ACC112 (cell line): Measurements from ENCODE around the gene OSBPL2.

Source experiments
- H2AFZ ChIP-seq: fragments of 200-600 bp; sonication (generic); one replicate; pipeline ENCODE4 v1.6.0; 2017; ENCODE audit warnings: antibody characterized with exemption, low read length; ENCODE audit not compliant: unreplicated experiment
- H3K27ac ChIP-seq: fragments of 200-600 bp; sonication (generic); 2 replicates; pipeline ENCODE4 v1.5.1; 2014; ENCODE audit warnings: low read depth, mild to moderate bottlenecking, antibody characterized with exemption, low read length, moderate library complexity
- H3K27me3 ChIP-seq: fragments of 200-600 bp; sonication (generic); 2 replicates; pipeline ENCODE4 v1.6.1; 2014; ENCODE audit warnings: mild to moderate bottlenecking, antibody characterized with exemption, low read length, moderate library complexity, mixed read lengths; ENCODE audit not compliant: insufficient read depth
- H3K36me3 ChIP-seq: fragments of 200-600 bp; sonication (generic); 2 replicates; pipeline ENCODE4 v1.6.1; 2016; ENCODE audit warnings: mild to moderate bottlenecking, antibody characterized with exemption, low read length, moderate library complexity, mixed read lengths; ENCODE audit not compliant: insufficient read depth
- H3K4me1 ChIP-seq: fragments of 200-600 bp; sonication (generic); one replicate; pipeline ENCODE4 v1.6.1; 2016; ENCODE audit warnings: low read length, mixed read lengths; ENCODE audit not compliant: insufficient read depth, unreplicated experiment, control insufficient read depth
- H3K4me3 ChIP-seq: fragments of 200-600 bp; sonication (generic); 2 replicates; pipeline ENCODE4 v1.5.1; 2014; ENCODE audit warnings: mild to moderate bottlenecking, low read depth, low read length
- H3K79me2 ChIP-seq: fragments of 200-600 bp; sonication (generic); one replicate; pipeline ENCODE4 v1.6.0; 2016; ENCODE audit warnings: low read length; ENCODE audit not compliant: control insufficient read depth, unreplicated experiment, insufficient read depth

OSBPL2 gene

DNA sequence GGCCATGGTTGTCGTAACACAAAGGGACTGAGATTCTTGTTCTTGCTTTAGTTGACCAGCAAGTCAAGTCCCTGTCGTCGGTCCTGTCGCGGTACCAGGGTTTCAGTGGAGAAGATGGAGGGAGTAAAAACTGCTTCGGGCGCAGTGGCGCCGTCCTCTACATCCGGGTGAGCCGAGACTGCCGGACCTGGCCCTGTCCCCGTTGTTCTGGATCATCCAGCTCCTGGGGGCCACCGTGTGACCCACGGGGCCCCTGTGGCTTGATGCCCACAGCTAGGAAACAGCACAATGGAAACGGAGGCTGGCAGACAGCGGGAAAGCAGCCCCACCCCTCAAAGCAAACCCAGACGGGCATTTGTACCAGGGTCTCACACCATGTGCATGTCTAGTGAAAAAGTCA lies 40.5 kb upstream of the OSBPL2 start:
- no peak overlapping the region for H2AFZ ChIP-seq
- H3K27me3 ChIP-seq: no peaks in the 10 kb centered on the region
- H3K79me2 ChIP-seq: peaks cover 2% of the 10 kb centered on the region
- no peak overlapping the region for H3K27ac ChIP-seq
- no peak overlapping the region for H3K4me3 ChIP-seq
- peaks cover 10% of the 10 kb centered on the region for H3K4me1 ChIP-seq
- H3K36me3 ChIP-seq: peaks cover 19% of the 10 kb centered on the region; the same call in 1 of the 2 replicates

DNA sequence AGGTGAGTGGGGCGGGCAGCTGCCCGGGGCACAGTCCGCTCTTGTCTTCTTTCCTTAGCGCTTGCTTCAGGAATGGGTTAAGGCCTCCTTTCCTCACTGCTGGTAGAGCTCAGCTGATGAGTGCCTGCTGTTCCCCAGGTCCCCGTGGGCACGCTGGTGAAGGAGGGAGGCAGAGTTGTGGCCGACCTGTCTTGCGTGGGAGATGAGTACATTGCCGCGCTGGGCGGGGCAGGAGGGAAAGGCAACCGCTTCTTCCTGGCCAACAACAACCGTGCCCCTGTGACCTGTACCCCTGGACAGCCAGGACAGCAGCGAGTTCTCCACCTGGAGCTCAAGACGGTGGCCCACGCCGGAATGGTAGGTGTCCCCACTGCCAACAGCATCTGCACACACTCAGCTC lies 39.8 kb upstream of the OSBPL2 start:
- no peak overlapping the region for H2AFZ ChIP-seq
- no peak overlapping the region for H3K4me3 ChIP-seq
- H3K79me2 ChIP-seq: peaks cover under 1% of the 10 kb centered on the region
- H3K4me1 ChIP-seq: peaks cover 16% of the 10 kb centered on the region
- no peaks in the 10 kb centered on the region for H3K27me3 ChIP-seq
- H3K27ac ChIP-seq: no peak overlapping the region
- H3K36me3 ChIP-seq: peaks cover 19% of the 10 kb centered on the region; the same call in 1 of the 2 replicates

DNA sequence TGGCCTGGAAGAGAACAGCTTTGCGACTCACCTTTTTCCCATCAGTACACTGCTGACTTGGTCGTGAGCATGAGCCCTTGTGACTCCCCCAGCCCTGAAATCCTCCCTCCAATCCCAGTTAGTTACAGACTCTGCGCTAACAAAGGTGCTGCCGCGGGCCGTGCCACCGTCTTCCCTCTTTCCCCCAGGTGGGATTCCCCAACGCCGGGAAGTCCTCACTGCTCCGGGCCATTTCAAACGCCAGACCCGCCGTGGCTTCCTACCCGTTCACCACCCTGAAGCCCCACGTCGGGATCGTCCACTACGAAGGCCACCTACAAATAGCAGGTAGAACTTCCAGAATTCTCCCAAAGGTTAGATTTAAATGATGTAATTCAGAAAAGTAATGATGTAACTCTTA lies 39.4 kb upstream of the OSBPL2 start:
- no peak overlapping the region for H3K4me3 ChIP-seq
- H3K36me3 ChIP-seq: peaks cover 19% of the 10 kb centered on the region; the same call in 1 of the 2 replicates
- H3K27ac ChIP-seq: no peak overlapping the region
- no peaks in the 10 kb centered on the region for H3K27me3 ChIP-seq
- no peaks in the 10 kb centered on the region for H3K79me2 ChIP-seq
- H2AFZ ChIP-seq: no peak overlapping the region
- peaks cover 19% of the 10 kb centered on the region for H3K4me1 ChIP-seq

DNA sequence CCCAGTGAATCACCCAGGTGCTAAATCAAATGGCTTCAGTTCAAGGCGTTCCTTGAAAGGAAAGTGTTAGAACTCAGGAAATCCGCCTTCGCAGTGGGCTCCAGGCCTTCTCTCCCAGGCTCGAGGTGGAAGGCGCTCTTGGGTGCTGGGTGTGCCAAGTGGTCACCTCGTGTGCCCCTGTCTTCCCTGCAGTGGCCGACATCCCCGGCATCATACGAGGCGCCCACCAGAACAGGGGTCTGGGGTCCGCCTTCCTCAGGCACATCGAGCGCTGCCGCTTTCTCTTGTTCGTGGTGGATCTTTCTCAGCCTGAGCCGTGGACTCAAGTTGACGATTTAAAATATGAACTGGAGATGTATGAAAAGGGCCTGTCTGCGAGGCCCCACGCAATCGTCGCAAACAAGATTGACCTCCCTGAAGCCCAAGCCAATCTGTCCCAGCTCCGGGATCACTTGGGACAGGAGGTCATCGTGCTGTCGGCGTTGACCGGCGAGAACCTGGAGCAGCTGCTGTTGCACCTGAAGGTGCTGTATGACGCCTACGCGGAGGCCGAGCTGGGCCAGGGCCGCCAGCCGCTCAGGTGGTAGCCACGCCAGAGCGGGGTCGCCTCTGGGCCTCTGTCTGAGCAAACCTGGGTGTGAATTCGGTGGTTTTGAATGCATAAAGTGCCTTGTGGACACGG lies 37.7 kb upstream of the OSBPL2 start:
- H3K36me3 ChIP-seq: 0 out of 2 replicates have a peak, but pooled peaks cover 19% of the 10 kb centered on the region
- no peak overlapping the region for H3K27ac ChIP-seq
- no peaks in the 10 kb centered on the region for H3K79me2 ChIP-seq
- peaks cover 19% of the 10 kb centered on the region for H3K4me1 ChIP-seq
- no peaks in the 10 kb centered on the region for H3K27me3 ChIP-seq
- H2AFZ ChIP-seq: no peak overlapping the region
- H3K4me3 ChIP-seq: no peak overlapping the region

DNA sequence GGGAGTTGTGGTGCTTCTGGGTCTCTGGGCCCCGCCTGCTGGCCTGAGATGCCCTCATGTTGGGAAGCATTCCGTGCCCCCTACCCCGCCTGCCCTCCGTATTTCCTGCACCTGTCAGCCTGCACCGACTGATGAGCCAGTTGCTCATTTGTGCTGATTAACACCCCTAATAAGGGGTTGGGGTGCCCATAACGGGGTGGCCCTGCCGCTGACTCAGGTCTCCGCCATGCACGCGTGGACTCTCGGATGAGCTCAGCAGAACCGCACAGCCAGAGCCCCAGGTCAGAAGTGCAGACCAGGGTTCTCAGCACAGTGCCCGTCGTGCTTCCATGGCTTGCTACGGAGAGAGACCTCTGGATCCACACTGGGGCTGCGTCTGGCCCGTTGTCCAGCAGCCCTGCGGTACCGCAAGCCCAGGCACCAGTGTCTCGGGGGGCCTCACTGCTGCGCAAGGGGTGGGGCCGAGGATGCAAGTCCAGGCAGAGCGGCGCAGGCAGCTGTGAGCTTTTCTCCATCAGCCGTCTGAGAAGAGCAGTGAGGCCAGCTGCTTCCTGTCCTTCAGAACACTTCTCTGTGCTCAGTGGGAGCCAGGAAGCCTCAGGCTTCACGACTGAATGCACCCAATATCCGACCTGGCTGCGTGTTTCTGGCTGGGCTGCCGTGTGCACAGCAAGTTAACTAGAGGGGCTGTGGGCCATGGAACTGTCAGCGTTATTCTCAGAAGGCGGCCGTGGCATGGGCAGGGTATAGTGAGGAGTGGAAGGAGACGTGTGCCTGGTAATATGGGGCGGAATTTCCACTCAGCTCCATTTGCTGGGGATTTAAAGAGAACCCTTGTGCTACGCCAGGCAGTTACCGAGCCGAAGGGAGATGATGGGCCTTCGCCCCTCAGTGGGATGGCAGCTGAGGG lies 36.9 kb upstream of the OSBPL2 start:
- H3K36me3 ChIP-seq: 0 out of 2 replicates have a peak, but pooled peaks cover 19% of the 10 kb centered on the region
- H3K4me1 ChIP-seq: peaks cover 19% of the 10 kb centered on the region
- no peak overlapping the region for H3K27ac ChIP-seq
- H3K27me3 ChIP-seq: no peaks in the 10 kb centered on the region
- H2AFZ ChIP-seq: no peak overlapping the region
- H3K79me2 ChIP-seq: no peaks in the 10 kb centered on the region
- no peak overlapping the region for H3K4me3 ChIP-seq

DNA sequence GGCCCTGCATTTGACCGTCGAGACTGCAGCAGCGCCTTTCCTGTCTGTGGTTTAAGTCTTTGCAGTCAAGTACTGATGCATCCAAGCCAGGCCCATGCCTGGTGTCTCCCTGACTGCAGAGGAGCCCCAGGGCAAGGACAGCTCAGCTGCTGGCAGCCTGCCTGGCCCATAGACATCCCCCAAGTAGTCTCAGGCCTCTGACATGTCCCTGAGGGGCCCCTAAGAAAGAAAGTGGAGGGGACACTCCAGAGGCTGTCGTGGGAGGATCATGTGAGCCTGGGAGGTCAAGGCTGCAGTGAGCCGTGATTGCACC lies 36.3 kb upstream of the OSBPL2 start:
- Histone ChIP-seq H3K4me3 (no peak overlapping the region), H3K4me1 (peaks cover 20% of the 10 kb centered on the region), H3K27ac (no peak overlapping the region), H3K27me3 (no peaks in the 10 kb centered on the region), H3K79me2 (no peaks in the 10 kb centered on the region), H2AFZ (no peak overlapping the region), H3K36me3 (0 out of 2 replicates have a peak, but pooled peaks cover 19% of the 10 kb centered on the region)

DNA sequence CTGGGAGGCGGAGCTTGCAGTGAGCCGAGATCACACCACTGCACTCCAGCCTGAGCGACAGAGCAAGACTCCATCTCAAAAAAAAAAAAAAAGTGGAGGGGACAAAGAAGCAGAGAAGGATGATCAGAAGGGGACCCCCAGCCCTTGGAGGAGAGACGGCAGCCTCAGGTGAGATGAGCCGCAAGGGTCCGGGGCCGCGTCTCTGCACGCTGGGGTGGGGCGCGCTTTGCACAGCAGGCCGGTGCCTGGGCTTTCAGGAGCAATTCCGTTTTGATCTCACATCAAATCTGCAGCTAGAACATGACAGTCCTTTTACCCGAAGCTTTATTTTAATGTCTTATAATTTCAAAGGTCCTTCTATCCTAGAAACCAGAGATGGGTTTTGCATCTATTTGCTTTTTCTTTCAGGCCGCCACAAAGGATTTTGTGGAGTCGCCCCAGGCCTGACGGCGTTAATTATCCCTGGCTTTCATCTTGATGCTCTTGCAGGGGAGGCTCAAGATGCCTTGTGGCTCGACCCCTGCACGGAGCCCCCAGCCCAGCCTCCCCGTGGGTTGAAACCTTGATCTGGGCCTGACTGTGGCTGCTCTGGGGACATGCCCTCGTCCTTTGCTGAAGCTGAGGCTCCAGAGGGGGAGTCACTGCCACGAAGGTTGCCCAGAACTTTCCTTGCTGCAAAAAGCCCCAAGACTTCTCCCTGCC lies 35.5 kb upstream of the OSBPL2 start:
- Histone ChIP-seq H3K4me3 (no peak overlapping the region), H3K4me1 (peaks cover 28% of the 10 kb centered on the region), H3K36me3 (0 out of 2 replicates have a peak, but pooled peaks cover 18% of the 10 kb centered on the region), H3K27ac (no peak overlapping the region), H2AFZ (no peak overlapping the region), H3K79me2 (no peaks in the 10 kb centered on the region), H3K27me3 (no peaks in the 10 kb centered on the region)

DNA sequence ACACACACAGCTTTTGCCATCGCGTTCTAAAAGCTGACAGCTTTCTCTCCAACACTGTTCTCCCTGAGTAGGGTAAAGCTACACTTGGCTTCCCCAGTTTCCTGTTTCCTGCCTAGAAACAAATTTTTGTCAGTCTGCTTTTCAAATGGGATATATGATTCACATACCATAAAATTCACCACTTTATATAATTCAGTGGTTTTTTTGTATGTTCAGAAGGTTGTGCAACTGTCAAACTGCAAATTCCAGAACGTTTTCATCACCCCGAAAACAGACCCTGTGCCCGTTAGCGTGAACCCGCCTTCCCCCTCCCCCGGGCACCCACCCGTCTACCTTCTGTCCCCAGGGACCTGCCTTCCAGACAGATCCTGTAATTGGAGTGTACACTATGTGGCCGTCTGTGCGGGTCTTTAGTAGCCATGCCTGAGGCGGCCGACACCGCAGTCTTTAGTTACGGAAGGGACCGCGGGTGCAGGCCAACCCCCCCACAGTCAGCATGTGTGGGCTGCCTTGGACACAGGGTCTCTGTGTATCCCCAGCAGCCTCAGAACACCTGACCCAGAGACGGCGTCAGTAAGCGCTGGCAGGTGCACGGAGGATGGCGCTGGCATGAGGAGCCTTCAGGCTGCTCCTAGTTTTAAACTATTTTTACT lies 34.8 kb upstream of the OSBPL2 start:
- Histone ChIP-seq H3K36me3 (0 out of 2 replicates have a peak, but pooled peaks cover 13% of the 10 kb centered on the region), H3K4me3 (no peak overlapping the region), H2AFZ (no peak overlapping the region), H3K27me3 (no peaks in the 10 kb centered on the region), H3K4me1 (peaks cover 31% of the 10 kb centered on the region), H3K27ac (no peak overlapping the region), H3K79me2 (no peaks in the 10 kb centered on the region)

DNA sequence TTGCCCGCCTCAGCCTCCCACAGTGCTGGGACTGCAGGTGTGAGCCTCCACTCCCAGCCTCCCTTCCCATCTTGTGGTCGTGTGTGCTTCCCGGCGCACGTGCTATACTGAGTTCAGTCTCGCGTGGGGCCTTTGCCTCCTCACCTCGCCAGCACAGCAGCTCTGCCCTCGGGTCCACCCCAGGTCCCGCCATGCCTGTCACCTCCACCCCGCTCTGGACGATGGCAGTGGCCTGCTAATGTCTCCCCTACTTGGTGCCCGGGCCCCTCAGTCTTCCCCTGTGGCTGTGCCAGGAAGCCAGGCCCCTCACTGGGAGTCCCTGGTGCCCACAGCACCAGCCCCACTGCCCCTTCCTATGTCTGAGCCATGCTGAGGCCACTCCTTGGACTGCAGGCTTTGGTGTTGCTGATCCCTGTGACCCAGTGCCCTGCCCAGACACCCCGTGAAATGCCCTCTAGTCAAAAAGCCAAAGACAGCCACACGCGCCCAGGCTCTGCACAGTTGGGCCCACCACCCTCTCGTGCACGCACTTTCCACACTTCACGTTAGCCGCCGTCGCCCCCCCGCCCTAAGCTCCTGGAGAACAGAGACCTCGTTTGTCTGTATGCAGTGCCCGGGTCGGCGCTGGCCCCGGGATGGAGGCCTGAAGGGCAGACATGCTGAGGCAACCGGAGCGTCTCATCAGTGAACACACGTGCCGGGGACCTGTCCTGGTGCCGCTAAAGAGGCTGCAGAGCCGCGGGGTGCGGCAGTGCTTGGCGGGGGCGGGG lies 32.5 kb upstream of the OSBPL2 start:
- Histone ChIP-seq H3K27ac (no peak overlapping the region), H3K27me3 (peaks cover 9% of the 10 kb centered on the region; the same call in 1 of the 2 replicates), H3K4me1 (peaks cover 31% of the 10 kb centered on the region), H3K4me3 (no peak overlapping the region), H3K79me2 (no peaks in the 10 kb centered on the region), H3K36me3 (0 out of 2 replicates have a peak, but pooled peaks cover 3% of the 10 kb centered on the region), H2AFZ (no peak overlapping the region)
